Rectal smooth muscle tissue (tissue), 1 donor: ENCODE measurements around the gene CHERP.
A peak's percentile ranks its signal among the peaks of the same experiment; 100 is the strongest.
"Not testable (repeated sequence)": the region's sequence is repeated elsewhere in the genome, so short reads cannot be mapped to it uniquely, and the experiment has no call there.

Experiments used
- H3K27ac ChIP-seq: one replicate; pipeline ENCODE4 v1.7.0; 2013; ENCODE audit warnings: low read depth, low read length, inconsistent platforms
- H3K27me3 ChIP-seq: one replicate; pipeline ENCODE4 v1.7.0; 2013; ENCODE audit warnings: low read length; ENCODE audit not compliant: control insufficient read depth, insufficient read depth
- H3K36me3 ChIP-seq: one replicate; pipeline ENCODE4 v1.7.0; 2013; ENCODE audit warnings: low read length; ENCODE audit not compliant: control insufficient read depth, insufficient read depth
- H3K4me1 ChIP-seq: one replicate; pipeline ENCODE4 v1.7.0; 2013; ENCODE audit warnings: low read length; ENCODE audit not compliant: control insufficient read depth, insufficient read depth
- H3K4me3 ChIP-seq: one replicate; pipeline ENCODE4 v1.7.0; 2013; ENCODE audit warnings: low read length
- H3K9ac ChIP-seq: one replicate; pipeline ENCODE4 v1.7.0; 2013; ENCODE audit warnings: low read length

The CHERP gene

DNA sequence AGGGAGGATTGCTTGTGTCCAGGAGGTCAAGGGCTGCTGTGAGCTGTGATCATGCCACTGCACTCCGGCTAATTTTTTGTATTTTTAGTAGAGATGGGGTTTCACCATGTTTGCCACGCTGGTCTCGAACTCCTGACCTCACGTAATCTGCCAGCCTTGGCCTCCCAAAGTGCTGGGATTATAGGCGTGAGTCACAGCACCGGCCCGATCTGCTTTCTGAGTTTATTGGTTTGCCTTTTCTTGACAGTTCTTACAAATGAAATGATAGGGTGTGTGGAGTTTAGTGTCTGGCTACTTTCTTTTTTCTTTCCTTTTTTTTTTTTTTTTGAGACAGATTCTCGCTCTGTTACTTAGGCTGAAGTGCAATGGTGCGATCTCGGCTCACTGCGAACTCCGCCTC is 45.2 kb downstream of the CHERP start:
- Histone ChIP-seq H3K4me3 (peak overlapping the region; percentile 92), H3K27ac (peak overlapping the region; percentile 77), H3K36me3 (peaks cover 3% of the 10 kb centered on the region), H3K27me3 (no peaks in the 10 kb centered on the region), H3K9ac (no peak overlapping the region), H3K4me1 (no peaks in the 10 kb centered on the region)

DNA sequence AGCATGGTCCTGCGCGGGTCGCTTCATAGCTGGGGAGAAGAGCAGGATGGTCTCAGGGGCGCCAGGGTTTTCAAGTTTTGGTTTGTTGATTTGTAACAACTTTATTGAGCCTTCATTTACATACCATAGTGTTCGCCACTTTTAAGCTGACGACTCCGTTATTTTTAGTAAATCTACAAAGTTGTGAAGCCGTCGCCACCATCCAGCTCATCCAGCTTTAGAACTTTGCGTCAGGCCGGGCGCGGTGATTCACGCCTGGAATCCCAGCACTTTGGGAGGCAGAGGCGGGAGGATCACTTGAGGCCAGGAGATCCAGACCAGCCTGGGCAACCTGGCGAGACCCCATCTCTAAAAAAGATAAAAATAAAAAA is 45.6 kb downstream of the CHERP start:
- H3K27ac ChIP-seq = peak overlapping the region; percentile 77
- peak overlapping the region; percentile 40 for H3K9ac ChIP-seq
- peak overlapping the region; percentile 92 for H3K4me3 ChIP-seq
- H3K27me3 ChIP-seq = no peaks in the 10 kb centered on the region
- no peaks in the 10 kb centered on the region for H3K4me1 ChIP-seq
- H3K36me3 ChIP-seq = peaks cover 3% of the 10 kb centered on the region

DNA sequence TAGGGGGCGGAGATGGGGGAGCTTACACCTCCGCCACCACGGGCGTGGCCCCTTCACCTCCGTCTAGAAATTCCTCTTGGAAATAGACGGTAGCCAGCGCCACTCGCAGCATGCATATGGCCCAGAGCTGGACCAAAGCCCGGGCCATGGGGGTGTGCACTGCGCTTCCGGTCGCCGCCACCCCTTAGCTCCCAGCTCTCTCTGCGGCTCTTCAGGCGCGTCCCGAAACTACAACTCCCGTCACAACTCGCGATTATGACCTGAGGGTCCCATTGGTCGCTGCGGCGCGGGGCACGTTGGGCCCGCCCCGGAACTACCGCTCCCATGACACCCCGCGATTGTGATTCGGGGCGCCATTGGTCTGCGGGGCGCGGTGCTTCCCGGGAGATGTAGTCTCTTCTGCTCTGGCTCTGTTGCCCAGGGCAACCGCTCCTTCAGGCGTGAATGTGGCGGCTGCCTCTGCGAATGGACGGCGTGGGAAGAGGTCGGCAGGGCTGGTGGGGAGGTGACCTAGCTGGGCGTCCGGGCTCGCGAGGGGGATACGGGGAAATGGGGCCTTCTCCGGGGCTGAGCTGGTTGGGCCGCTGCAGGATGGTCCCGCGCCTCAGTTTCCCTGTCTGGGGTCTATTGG is 46.1 kb downstream of the CHERP start, which contains the start of the genes C19orf44 and CALR3:
Gene C19orf44, plus strand, starts transcription at position 413 of the 631 bp plus-strand sequence. CDS start 4,399 bp downstream, outside the sequence.
Gene CALR3, minus strand, starts transcription at position 186 of the 631 bp plus-strand sequence. Its CDS starts 38 bp downstream, at position 148.
- Histone ChIP-seq H3K9ac (peak within 1 kb of the TSS; percentile 40), H3K27me3 (no peaks in the 10 kb centered on the region), H3K36me3 (peaks cover 2% of the 10 kb centered on the region), H3K27ac (peak within 1 kb of the TSS; percentile 77), H3K4me1 (no peaks in the 10 kb centered on the region), H3K4me3 (peak within 1 kb of the TSS; percentile 92)

DNA sequence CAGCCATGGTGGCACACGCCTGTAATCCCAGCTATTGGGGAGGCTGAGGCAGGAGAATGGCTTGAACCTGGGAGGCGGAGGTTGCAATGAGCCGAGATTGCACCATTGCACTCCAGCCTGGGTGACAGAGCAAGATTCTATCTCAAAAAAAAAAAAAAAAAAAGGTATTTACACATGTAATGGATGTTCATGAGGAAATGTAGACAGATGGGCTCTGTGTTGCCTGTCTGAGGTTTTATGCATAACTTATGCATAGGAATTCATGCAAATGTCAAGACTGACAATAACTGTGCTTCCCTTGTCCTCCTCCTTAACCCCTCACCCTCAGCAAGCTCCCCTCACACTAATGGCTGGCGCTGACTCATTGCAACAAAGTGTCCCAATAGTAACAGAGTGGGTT is 55.8 kb downstream of the CHERP start:
- not testable (repeated sequence) for H3K4me3 ChIP-seq, H3K4me1 ChIP-seq, H3K36me3 ChIP-seq, H3K9ac ChIP-seq, H3K27me3 ChIP-seq, H3K27ac ChIP-seq

DNA sequence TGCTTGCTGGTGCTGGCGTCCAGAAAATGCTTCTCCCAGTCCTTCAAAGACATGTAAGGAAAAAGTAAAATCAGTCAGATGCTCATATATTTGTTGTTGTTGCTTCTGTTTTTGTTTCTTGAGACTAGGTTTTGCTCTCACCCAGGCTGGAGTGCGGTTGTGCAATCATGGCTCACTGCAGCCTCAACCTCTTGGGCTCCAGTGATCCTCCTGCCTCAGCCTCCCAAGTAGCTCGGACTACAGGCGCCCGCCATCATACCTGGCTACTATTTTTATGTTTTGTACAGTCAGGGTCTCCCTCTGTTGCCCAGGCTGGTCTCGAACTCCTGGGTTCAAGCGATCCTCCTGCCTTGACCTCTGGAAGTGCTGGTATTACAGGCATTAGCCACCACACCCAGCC is 59.5 kb downstream of the CHERP start:
- no peaks in the 10 kb centered on the region for H3K27me3 ChIP-seq
- H3K4me3 ChIP-seq = no peak overlapping the region
- no peak overlapping the region for H3K27ac ChIP-seq
- H3K4me1 ChIP-seq = no peaks in the 10 kb centered on the region
- no peak overlapping the region for H3K9ac ChIP-seq
- no peaks in the 10 kb centered on the region for H3K36me3 ChIP-seq

GRCh38 chr19:16477311-16477710 is 64.9 kb downstream of the CHERP start:
- Histone ChIP-seq H3K9ac (no peak overlapping the region), H3K27me3 (no peaks in the 10 kb centered on the region)

DNA sequence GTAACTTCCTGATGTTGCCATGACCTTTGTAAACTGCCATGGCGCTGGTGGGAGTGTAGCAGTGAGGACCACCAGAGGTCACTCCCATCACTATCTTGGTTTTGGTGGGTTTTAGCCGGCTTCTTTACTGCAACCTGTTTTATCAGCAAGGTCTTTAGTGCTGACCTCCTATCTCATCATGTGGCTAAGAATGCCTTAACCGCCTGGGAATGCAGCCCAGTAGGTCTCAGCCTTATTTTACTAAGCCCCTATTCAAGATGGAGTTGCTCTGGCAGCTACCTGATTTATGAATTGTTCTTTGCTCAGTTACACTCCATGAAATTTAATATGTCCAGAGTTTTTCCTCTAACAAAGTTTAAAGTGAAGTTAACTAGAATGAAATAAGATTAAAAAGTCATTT is 65.8 kb downstream of the CHERP start:
- no peak overlapping the region for H3K4me3 ChIP-seq
- H3K36me3 ChIP-seq = no peaks in the 10 kb centered on the region
- no peak overlapping the region for H3K9ac ChIP-seq
- no peaks in the 10 kb centered on the region for H3K27me3 ChIP-seq
- no peaks in the 10 kb centered on the region for H3K4me1 ChIP-seq
- H3K27ac ChIP-seq = no peak overlapping the region

More at GRCh38 chr19:16477311-16477710, 64.9 kb downstream of the CHERP start:
- Histone ChIP-seq H3K27ac (no peak overlapping the region), H3K4me1 (no peaks in the 10 kb centered on the region), H3K36me3 (no peaks in the 10 kb centered on the region), H3K4me3 (no peak overlapping the region)

- Histone ChIP-seq H3K36me3 (no peaks in the 10 kb centered on the region), H3K4me1 (peaks cover 8% of the 10 kb centered on the region), H3K27me3 (no peaks in the 10 kb centered on the region), H3K9ac (no peak overlapping the region), H3K27ac (no peak overlapping the region), H3K4me3 (no peak overlapping the region)
Measured at GRCh38 chr19:16473875-16474392, 68.3 kb downstream of the CHERP start.

DNA sequence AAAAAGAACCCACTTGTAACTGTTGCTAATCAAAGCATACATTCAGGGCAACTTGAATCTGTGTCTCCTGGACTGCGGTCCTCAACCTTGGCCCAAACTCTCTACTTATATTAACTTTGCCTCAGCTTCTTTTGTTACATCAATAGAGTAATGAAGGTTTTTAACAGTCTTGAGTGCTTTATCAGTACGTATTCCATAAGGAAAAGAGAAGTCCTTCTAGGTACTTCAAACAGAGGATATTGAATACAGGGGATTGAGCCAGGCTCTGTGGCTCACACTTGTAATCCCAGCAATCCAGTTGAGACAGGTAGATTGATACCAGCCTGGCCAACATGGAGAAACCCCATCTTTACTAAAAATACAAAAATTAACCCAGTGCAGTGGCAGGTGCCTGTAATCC is 69.2 kb downstream of the CHERP start:
- Histone ChIP-seq H3K9ac (no peak overlapping the region), H3K27me3 (no peaks in the 10 kb centered on the region), H3K4me1 (peaks cover 8% of the 10 kb centered on the region), H3K27ac (no peak overlapping the region), H3K36me3 (no peaks in the 10 kb centered on the region), H3K4me3 (no peak overlapping the region)

GRCh38 chr19:16472559-16472899 is 69.7 kb downstream of the CHERP start:
- Histone ChIP-seq H3K4me3 (peak overlapping the region; percentile 93), H3K9ac (peak overlapping the region; percentile 77), H3K27ac (peak overlapping the region; percentile 89)
- not testable (repeated sequence) for H3K4me1 ChIP-seq, H3K27me3 ChIP-seq, H3K36me3 ChIP-seq

DNA sequence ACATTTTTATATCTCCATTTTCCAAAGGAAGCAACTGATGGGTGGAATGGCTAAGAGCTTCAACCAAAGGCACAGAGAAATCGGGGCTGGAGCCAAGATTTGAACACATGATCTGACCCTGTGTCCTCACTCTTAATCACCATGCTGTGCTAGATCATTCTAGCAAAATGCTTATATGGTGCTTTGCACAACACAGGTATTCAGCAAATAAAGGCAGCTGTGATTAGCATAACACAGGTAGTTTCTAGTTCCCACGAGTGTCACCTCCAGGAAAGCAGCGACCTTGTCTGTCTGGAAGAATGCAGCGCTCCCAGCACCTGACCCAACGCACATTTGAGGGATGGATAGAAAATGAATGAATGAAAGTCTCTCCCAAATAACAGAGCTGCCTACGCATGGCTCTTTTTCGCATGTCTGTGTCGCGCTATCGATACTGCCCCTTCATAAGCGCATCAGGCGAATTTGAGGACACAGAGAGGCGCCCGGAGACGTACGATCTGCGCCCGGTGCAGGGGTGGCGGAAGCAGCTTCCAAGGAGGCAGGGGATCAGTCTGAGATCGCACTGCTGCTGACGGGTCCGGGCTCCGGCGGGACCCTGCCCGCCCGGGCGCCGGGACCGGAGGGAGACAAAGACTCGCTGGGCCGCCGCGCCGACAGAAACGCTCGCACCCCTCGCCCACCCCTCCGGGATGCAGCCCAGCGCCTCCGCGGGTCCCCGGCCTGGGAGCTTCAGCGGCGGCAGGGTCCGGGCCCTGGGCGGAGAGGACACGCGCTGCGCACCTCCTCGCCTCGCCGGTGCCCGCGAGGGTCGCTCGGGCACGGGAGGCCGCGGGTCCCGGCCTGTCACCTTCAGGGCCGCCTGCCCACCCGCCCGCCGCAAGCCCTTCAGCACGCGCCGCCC is 71.1 kb downstream of the CHERP start:
- Histone ChIP-seq H3K9ac (peak overlapping the region; percentile 41), H3K4me1 (peaks cover 8% of the 10 kb centered on the region), H3K27me3 (no peaks in the 10 kb centered on the region), H3K4me3 (peak overlapping the region; percentile 61), H3K27ac (no peak overlapping the region), H3K36me3 (no peaks in the 10 kb centered on the region)

DNA sequence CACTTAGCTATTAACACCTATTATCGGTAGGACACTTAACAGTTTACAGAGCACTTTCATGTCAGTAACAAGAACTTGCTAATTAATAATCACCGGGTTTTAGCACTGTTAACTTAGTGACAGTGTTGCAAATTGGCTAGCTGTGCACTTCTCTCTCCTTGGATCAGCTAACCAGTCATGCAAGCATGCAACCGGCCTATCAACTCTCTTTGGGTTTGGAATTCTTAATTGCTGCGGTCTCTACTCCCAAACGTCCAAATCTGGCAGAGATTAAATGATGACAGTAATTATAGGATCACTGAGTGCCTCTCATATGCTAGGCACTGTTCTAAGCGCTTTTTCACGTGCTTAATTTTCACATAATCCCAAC is 71.7 kb downstream of the CHERP start:
- no peak overlapping the region for H3K27ac ChIP-seq

More for the DNA sequence above, 71.7 kb downstream of the CHERP start:
- peaks cover 8% of the 10 kb centered on the region for H3K4me1 ChIP-seq
- H3K36me3 ChIP-seq = no peaks in the 10 kb centered on the region
- H3K9ac ChIP-seq = no peak overlapping the region
- H3K27me3 ChIP-seq = no peaks in the 10 kb centered on the region
- H3K4me3 ChIP-seq = peak overlapping the region; percentile 61
